HG03025 (cell line): ENCODE data around the gene RGPD6.
"Not testable (repeated sequence)": the region's sequence is repeated elsewhere in the genome, so short reads cannot be mapped to it uniquely, and the experiment has no call there.

ENCODE experiments used
- ATAC-seq: cut with Tn5 transposase; IDR thresholded peaks from one replicate; pipeline ENCODE4 v1.9.1; 2021; ENCODE audit warnings: mild to moderate bottlenecking, moderate library complexity; ENCODE audit not compliant: unreplicated experiment, low FRiP score

Gene RGPD6

DNA sequence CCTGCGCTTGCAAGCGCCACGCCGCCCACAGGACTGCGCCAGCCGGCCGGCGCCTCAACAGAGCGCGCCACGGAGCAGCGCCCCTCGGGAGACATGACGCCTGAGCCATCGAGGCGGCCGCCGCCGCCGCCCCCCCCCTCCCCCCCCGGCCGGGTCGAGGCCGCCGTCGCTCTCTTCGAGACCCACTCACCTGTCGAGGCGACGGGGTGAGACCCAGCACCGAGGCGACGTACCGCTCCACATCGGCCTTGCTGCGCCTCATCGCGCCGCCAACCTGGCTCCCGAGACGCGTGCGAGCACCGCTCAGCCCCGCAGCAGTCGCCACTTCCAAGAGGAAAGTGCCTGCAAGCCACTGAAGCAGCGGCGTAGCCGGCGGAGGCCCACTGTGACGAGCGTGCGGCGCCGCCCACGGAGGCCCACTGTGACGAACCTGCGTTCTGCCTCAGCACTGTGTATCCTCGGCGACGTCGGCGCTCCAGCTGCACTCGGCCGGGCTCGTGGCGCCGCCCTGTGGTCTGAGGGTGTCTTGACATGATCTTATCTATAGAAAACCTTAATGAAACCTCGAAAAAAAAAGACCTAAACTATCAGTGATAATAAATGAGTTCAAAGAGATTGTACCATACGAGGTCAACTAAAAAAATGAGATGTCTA lies at the start of gene RGPD6:
TSS of gene RGPD6 (minus strand) at position 460 of the 654 bp plus-strand sequence. CDS start at position 262, 198 bp downstream.
- peak; percentile 96 for ATAC-seq

DNA sequence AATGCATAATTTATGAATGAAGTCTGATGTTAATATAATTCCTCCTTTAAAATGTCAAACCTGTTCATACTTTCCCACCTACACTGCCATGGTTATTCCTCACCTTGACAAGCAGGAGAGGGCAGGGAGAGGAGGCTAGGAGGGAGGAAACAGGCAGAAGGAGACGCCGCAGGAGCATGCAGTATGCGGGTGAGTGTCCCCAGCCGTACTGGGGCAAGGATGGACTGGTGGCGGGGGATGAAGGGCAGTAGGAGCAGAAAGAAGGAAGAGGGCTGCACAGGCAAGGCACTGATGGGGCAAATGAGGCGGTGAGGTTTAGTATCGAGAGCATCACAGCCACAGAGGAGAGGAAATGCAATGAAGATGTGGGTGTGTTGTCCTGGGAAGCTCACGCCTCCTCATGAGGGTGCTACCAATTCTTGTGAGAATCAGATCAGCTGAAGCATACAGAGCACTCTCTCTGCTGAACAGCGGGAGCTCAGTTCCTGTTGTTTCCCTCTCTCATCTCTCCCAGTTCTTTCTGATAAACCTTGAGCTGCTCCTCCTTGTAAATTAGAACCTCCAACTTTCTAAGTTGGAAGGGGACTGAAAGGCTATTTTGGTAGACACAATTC lies 42.4 kb upstream of the RGPD6 start:
- not testable (repeated sequence) for ATAC-seq

DNA sequence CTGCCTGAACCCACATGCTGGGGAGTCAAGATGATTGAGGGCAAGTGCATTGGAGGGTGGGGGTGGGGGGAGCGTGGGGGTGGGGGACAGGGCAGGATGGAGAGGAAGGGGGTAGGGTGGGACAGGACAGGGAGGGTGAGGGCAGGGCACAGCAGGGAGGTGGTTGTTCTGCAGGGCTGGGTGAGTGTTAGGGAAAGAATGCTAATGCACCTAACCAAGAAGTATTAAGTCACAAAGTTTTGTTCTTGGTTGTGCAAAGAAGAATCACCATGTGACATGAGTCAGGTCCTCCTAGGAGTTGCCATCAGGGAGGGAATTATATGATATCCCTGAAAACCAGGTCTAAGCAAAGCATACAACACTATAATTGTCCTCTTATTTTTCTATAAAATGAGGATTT lies 36.9 kb upstream of the RGPD6 start:
- not testable (repeated sequence) for ATAC-seq

DNA sequence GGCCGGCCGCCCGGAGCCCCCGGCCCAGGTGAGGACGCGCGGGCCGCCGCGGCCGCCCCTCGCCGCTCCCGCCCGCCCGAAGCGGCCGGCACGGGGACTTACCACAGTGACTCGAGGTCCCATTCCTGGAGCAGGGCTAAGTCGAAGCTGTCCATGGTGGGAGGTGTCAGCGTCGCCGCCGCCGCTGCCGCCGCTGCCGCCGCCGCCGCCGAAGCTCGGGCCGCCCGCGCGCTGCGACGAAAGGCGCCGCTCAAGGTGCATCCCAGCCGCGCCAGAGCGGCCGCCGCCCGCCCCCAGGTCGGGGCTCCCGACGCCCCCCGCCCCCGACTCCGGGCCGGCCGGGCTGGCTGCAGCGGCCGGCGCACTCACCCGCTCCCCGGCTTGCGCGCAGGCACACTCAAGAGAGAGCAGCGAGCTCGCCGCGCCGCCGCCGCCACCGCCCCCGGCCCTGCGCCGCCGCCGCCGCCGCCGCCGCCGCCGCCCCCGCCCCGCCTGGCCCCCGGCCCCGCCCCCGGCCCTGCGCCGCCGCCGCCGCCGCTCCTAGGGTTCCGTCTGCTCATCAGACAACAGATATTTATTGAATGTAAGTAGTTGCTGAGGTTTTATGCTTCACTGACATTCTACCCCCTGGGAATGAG lies 33.7 kb upstream of the RGPD6 start:
- not testable (repeated sequence) for ATAC-seq

DNA sequence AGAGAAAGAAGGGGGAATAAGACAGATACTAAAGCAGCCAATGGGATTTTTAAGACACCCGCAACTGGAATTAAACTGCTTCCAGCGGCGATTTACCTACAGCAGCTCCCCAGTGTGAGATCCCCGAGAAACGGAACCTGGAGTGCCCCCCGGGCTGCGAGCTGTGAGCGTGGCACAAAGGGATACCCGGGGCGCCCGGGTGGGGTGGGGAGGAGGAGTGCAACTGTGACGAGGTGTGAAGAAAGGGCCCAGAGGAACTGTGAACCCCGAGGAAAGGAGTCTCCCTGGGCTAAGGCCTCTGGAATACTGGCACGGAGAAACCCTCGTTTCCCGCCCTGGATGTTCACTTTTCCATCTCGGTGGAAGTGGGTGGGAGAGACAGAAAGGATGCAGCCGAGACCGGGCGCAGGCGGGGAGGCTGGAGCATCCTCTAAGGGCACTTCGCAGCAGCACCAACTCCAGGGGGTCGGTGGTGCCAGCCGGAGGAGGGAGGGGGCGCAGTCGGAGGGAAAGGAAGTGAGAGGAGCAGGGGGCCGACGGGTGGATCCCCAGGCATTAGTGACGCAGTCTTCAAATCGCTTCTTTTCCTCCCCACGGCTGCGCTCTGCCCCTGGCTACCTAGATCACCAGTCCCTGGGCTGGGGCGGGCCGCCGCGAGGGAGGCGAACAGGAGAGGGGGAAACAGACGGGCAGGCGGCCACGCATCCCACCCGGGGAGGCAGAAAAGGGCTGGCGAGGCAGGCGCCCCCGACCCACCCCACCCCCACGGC lies 33.0 kb upstream of the RGPD6 start:
- not testable (repeated sequence) for ATAC-seq

DNA sequence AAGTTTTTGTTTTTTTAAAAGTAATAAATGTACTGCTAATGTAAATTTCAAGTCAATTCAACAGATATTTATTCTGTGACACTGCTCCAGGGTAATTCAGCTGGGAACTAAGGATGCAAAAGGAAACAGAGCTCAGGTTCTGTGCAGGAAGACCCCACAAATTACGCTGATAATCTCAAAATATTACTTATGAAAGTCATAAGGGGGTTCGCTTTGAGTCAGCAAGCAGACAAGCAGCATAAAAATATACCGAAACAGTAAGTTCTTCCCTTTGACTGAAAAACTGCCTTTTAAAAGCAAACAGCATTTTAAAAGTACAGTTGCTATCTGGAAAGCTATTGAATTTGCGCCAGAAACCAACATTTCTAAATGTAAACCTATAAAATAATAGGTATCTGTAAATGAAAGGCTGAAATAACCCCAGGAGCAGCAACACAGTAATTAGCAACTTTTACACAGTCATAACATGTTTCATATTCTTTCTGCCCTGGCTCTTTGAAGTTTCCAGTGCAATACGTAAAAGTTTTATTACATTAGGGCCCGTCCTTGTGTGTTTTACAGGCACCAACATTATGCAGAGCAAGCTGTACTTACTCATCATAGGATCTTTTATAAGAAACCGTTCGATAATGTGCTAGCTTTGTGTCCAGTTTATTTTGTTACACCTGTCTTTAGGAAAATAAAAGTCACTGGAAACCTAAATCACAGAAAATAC lies 31.9 kb upstream of the RGPD6 start:
- not testable (repeated sequence) for ATAC-seq

DNA sequence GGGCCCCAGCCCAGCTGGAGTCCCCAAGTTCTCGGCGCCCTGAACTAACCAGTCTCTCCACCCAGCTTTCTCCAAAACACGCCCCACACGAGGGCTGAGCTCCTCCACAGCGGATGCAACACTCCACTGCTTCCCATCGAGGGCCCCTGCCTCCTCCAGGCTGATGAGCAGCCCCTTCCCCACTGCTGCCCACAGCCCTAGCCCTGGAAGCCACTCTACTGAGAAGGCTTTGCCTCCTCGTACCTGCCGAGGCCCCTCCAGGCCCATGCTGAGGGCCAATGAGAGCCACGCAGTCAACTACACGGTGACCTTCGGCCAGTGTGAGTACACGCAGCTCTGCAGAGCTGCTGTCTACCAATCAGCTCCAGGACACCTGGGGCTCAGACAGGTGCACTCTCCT lies 28.0 kb upstream of the RGPD6 start:
- ATAC-seq = not testable (repeated sequence)

DNA sequence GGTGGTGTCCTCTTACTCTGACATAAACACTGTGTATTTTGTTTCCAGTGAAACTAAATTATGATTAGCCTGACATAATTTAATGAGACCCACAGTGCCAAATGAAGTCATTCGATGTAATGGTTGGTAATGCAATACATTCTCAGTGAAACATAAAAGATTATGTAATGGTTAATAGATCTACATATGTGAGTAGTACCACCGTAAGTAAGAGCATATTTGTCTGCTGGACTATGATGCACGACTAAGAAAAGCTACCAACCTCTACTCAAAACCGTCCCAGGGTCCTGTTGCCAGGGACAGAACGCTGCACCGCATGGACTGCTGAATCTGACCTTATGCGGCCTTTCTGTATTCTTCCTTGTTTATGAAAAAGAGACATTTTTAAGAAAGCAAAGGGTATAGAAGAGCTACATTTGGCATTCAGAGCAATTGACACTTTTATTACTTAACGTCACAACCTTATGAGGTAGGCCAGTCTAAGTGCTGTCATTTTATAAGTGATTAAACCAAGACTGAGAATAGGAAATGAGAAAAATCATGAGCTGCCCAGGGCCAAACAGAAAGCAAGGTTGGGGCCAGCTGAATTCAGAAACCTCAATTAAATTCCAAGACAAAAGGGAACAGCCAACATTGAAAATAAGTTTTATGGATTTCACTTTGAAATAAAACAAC lies 27.0 kb upstream of the RGPD6 start:
- not testable (repeated sequence) for ATAC-seq

DNA sequence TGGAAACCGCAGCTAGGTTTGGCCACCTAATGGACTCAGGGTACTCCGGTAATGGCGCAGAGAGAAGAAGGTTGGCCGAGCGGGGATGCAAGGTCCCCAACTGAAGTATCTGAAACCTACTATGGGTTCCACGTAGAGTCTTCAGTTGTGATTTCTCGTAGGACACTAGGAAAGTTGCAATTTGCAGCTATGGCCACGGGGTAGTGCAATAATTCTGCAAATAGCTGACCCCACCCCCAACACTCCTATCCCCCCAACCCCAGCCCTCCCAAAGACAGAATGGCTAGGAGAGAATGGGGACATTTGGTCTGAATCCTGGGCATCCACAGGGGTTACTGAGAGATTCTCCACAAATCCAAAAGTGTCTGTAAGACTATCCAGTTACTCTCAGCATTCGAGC lies 25.1 kb upstream of the RGPD6 start:
- not testable (repeated sequence) for ATAC-seq

DNA sequence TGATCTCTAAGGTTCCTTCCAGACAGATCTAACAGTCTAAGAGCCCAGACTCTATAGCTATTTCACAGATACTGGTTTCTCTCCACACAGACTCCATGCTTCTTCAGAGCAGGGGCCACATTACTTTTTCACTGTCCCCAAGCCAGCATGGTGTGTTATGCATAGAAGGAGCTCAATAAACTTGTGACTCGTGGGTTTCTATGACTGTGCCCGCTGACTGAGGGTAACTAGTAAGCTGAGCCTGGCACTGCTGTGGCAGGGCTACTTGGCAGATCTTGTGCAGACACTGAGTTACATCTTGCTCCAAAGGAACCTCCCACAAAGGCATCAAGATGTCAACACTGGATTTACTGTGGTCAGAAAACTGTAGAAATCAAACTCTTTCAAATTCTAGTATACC lies 15.0 kb upstream of the RGPD6 start:
- ATAC-seq = not testable (repeated sequence)

DNA sequence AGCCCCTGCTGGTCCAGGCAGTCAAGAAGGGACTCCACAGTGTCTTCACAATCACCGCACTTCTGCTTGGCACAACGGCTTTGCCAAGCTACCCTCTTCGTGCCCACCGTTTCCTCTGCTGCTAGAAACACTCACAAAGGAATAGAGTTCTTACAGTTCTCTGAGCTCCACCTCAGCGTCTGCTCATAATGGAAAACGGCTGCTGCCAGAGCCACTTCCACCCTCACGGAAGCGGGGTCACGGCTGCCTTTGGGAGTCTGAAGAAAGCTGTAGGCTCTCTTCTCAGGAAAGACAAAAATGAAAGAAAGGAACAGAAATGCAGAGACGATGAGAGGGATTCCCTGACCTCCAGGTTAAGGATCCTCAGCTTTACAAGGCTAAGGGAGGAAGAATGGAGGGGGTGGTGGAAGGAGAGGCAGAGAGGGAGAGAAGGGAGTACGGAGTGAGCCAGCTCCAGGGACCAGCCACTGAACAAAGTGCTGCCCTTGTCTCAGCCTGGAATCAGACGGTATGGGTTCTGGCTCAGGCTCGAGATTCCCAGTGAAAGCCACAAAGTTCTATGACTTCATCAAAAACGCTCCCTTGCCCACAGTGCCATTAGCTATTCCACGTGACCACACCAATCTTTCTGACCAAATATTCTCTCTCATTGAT lies 12.8 kb upstream of the RGPD6 start:
- not testable (repeated sequence) for ATAC-seq

DNA sequence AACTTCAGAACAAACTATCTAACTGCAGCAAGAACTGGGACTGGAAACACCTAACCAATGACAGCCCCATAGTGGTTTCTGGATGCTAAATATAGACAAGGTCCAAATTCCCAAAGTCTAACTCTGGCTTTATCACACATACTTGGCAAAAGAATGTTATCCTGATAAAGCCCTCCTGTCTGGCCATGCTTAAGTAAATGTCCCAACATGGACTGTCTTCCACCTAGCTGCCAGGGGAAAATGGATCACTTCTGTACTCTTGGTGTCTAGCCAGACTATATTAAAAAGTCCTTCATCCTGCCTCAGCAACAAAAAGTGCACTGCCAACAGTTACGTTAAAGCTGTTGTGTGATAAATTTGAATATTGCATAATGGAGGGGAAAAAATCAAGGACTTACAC lies 11.5 kb upstream of the RGPD6 start:
- not testable (repeated sequence) for ATAC-seq

DNA sequence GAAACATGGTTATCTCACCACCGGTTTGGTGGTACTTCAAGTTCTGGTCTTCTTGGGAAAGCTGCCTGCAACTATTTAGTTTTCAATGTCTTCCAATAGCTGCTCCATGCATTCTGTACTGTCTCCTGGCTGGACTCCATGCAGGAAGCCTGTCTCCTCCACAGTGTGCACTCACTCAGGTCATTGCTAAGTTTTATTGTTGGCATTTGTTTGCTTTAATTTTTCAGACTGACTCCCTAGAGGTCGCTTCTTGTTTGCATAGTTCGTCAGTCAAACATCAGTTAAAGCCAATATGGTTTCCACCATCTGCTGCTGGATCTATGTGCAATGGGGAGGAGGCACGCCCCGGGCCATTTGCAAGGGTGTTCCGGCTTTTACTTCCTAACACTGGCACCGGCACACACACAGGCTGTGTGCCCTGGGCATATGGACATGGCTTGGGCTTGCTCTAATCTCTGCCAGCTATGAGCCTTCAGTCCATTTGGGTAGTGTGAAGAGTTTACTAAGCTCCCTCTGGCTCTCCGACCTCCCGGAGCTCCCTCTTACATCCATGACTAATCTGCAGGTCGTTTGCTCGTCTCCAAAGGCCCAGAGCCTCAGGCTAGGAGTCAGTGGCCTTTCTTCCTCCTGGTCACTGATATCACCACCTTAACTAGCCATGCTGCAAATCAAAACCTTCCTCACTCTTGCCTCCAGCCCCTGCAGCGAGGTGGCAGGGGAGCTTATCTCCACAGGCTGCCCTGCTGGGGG lies 2.4 kb upstream of the RGPD6 start:
- ATAC-seq = not testable (repeated sequence)

DNA sequence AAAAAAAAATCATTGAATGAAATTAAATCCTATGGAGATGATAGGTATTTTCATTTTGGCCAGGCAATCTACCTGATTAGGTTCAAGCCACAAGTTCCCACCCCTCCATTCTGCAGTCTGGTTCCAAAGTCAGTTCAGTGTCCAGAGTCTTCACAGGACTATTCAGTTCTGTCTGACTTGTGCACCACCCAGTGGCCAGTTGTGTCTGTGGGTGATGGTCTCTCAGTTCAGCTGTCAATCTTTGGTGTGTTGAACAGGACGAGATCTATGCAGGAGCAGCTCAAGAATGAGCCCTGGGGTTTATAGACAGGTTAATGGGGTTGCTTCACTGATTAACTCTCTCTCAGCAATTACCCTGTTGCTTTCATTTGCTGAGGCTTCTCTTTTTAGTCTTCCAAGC lies 1.4 kb upstream of the RGPD6 start:
- not testable (repeated sequence) for ATAC-seq

DNA sequence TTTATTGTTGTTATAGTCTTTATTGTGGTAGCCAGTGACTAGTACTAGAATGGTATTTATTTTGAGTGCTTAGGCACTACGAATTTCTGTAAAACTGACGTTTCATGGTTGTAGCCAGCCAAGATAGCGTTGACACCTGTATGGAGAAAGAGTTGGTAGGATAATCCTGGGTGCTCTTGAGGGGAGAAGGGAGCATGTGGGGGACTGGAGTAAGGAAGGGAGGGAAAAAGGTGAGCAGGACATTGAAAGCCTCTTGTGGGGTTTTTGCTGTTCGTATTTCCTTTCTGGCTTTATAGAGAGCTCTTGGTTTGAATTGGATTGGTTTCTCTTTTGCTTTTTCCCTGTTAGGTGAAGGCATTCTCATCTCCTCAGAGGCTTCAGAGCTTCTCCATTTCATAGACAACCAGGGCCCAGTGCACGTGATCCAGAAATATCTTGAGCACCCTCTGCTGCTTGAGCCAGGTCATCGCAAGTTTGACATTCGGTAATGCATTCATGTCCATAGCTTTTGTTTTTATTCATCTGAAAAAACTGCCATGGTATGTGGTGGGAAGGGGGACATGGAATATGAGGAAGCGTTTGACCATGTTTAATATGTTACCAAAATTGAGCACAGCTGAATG lies 77.2 kb downstream of the RGPD6 start:
- ATAC-seq = not testable (repeated sequence)

DNA sequence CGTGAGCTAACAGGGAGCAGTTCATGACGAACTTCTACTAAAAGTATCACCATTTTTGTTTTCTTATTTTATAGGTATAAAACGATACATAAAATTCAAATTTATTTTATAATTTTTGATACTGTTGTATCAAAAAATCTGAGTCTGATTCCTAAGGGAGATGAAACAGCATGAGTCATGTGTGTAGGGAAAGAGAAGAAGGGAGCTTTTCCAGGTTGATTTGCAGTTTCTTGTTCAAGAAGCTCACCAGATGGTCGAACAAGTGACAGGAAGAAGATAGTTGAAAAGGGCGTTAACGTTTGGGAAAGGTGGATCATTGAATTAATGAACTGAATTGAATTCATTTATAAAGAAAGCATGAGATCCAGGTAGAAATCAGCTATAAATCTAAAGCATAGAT lies 81.0 kb downstream of the RGPD6 start:
- not testable (repeated sequence) for ATAC-seq

DNA sequence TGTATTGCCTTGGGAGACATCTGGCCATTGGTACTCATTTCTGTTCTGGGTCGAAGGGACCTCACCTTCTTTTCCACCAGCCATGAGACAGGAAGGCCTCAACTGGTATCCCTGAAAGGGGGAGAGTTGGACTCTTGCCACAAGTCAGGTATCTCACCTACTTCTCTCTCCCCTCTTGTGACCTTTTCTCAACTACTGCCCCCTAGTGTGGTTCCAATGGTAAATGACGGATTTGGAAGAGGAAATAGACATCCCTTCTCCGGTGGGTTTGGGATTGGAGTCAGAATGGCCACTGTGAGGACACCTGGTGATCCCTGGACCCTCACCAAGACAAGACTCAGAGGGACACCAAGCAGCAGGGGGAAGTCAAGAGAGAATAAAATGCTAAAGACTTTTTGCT lies 82.5 kb downstream of the RGPD6 start:
- ATAC-seq = not testable (repeated sequence)

DNA sequence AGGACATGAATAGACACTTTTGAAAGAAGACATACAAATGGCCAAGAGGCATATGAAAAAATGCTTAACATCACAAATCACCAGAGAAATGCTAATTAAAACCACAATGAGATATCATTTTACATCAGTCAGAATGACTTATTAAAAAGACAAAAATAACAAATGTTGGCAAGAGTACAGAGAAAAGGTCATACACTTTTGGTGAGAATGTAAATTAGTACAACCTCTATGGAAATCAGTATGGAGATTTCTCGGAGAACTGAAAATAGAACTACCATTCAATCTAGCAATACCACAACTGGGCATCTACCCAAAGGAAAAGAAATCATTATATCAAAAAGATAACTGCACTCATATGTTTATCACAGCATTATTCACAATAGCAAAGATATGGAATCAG lies 88.0 kb downstream of the RGPD6 start:
- ATAC-seq = not testable (repeated sequence)
